GM23338 (cell line): Measurements from ENCODE around the gene IGLL5. TPM values are rescaled to one million over a fixed set of nuclear protein-coding genes. Genes with fewer than 3 reads are reported as not detected.

Source experiments
- ATAC-seq: fragments of 200-7000 bp; cut with Tn5 transposase; 3 replicates; pipeline ENCODE4 v1.9.1; 2020
- DNase-seq: peaks from one replicate; pipeline ENCODE4 v3.0.0-alpha.2; 2015; ENCODE audit warnings: low spot score
- H2AFZ ChIP-seq: fragments of 200-600 bp; sonication (generic); 2 replicates; pipeline ENCODE4 v1.8.0; 2016; ENCODE audit warnings: antibody characterized with exemption, mild to moderate bottlenecking, moderate library complexity
- H3F3A ChIP-seq: fragments of 200-600 bp; sonication (generic); replicated peaks from 2 replicates; pipeline ENCODE4 v1.8.0; 2017; ENCODE audit warnings: antibody characterized with exemption, mixed run types, low read depth
- H3K27ac ChIP-seq: fragments of 200-600 bp; sonication (generic); 2 replicates; pipeline ENCODE4 v1.6.1; 2016; ENCODE audit warnings: low read depth
- H3K27me3 ChIP-seq: fragments of 200-600 bp; sonication (generic); 2 replicates; pipeline ENCODE4 v1.8.0; 2016; ENCODE audit warnings: mild to moderate bottlenecking, mixed run types, moderate library complexity; ENCODE audit not compliant: insufficient read depth
- H3K36me3 ChIP-seq: fragments of 200-600 bp; sonication (generic); 2 replicates; pipeline ENCODE4 v1.8.0; 2016; ENCODE audit warnings: mild to moderate bottlenecking; ENCODE audit not compliant: insufficient read depth
- H3K4me1 ChIP-seq: fragments of 200-600 bp; sonication (generic); 2 replicates; pipeline ENCODE4 v1.8.0; 2016; ENCODE audit warnings: mild to moderate bottlenecking, moderate library complexity; ENCODE audit not compliant: insufficient read depth
- H3K4me2 ChIP-seq: fragments of 200-600 bp; sonication (generic); 2 replicates; pipeline ENCODE4 v1.7.1; 2017; ENCODE audit warnings: mixed run types
- H3K4me3 ChIP-seq: fragments of 200-600 bp; sonication (generic); 2 replicates; pipeline ENCODE4 v1.6.1; 2016; ENCODE audit warnings: mixed run types
- H3K79me2 ChIP-seq: fragments of 200-600 bp; sonication (generic); replicated peaks from 2 replicates; pipeline ENCODE4 v1.8.0; 2017; ENCODE audit warnings: mild to moderate bottlenecking; ENCODE audit not compliant: insufficient read depth
- H3K9me2 ChIP-seq: fragments of 200-600 bp; sonication (generic); 2 replicates; pipeline ENCODE4 v1.8.0; 2017; ENCODE audit not compliant: insufficient read depth
- H4K20me1 ChIP-seq: fragments of 200-600 bp; sonication (generic); replicated peaks from 2 replicates; pipeline ENCODE4 v1.8.0; 2017; ENCODE audit warnings: mild to moderate bottlenecking; ENCODE audit not compliant: insufficient read depth
- H3K27ac Mint-ChIP-seq: 2 replicates; pipeline ENCODE4 v1.8.0; 2020; ENCODE audit warnings: inconsistent platforms, mild to moderate bottlenecking, moderate library complexity, mixed read lengths
- H3K27me3 Mint-ChIP-seq: 3 replicates; pipeline ENCODE4 v1.8.0; 2022; ENCODE audit warnings: low read depth, mild to moderate bottlenecking, moderate library complexity, mixed read lengths, inconsistent platforms; ENCODE audit not compliant: insufficient read depth, poor library complexity
- H3K36me3 Mint-ChIP-seq: 3 replicates; pipeline ENCODE4 v1.8.0; 2021; ENCODE audit warnings: low read depth, mild to moderate bottlenecking, inconsistent platforms, moderate library complexity, mixed read lengths
- H3K4me1 Mint-ChIP-seq: 3 replicates; pipeline ENCODE4 v1.8.0; 2020; ENCODE audit warnings: mild to moderate bottlenecking, inconsistent platforms, mixed read lengths
- H3K4me3 Mint-ChIP-seq: 3 replicates; pipeline ENCODE4 v1.8.0; 2021; ENCODE audit warnings: moderate library complexity, mild to moderate bottlenecking, inconsistent platforms, mixed read lengths
- H3K9me3 Mint-ChIP-seq: 3 replicates; pipeline ENCODE4 v1.8.0; 2020; ENCODE audit warnings: moderate library complexity, mild to moderate bottlenecking, inconsistent platforms, mixed read lengths
- CREB1 ChIP-seq: fragments of 250-450 bp; sonication (Bioruptor Pico); IDR thresholded peaks from 2 replicates; pipeline ENCODE4 v1.5.0; 2020; ENCODE audit warnings: low read depth, mild to moderate bottlenecking, moderate library complexity
- EZH2 ChIP-seq: fragments of 200-600 bp; sonication (generic); IDR thresholded peaks from one replicate; pipeline ENCODE4 v1.8.0; 2017; ENCODE audit warnings: antibody characterized with exemption, mild to moderate bottlenecking, low read depth; ENCODE audit not compliant: unreplicated experiment
- EZH2phosphoT487 ChIP-seq: fragments of 200-600 bp; sonication (generic); IDR thresholded peaks from one replicate; pipeline ENCODE4 v1.8.1; 2018; ENCODE audit warnings: antibody characterized with exemption; ENCODE audit not compliant: unreplicated experiment
- JUNB ChIP-seq: IDR thresholded peaks from one replicate; pipeline ENCODE4 v1.6.1; 2016; ENCODE audit warnings: antibody characterized with exemption; ENCODE audit not compliant: unreplicated experiment
- NANOG ChIP-seq: IDR thresholded peaks from 2 replicates; pipeline ENCODE4 v1.6.1; 2016; ENCODE audit warnings: antibody characterized with exemption, borderline replicate concordance
- POLR2AphosphoS5 ChIP-seq: IDR thresholded peaks from 2 replicates; pipeline ENCODE4 v1.6.1; 2016; ENCODE audit warnings: antibody characterized with exemption, low read depth
- STAT1 ChIP-seq: IDR thresholded peaks from one replicate; pipeline ENCODE4 v1.6.1; 2016; ENCODE audit warnings: antibody characterized with exemption; ENCODE audit not compliant: unreplicated experiment
- ZNF114 ChIP-seq: fragments of 250-450 bp; sonication (Bioruptor Pico); IDR thresholded peaks from 2 replicates; pipeline ENCODE4 v1.5.0; 2020; ENCODE audit warnings: mild to moderate bottlenecking, moderate library complexity
- ZNF331 ChIP-seq: fragments of 250-450 bp; sonication (Bioruptor Pico); IDR thresholded peaks from 2 replicates; pipeline ENCODE4 v1.5.0; 2020; ENCODE audit warnings: low read depth, mild to moderate bottlenecking, moderate library complexity
- ZNF462 ChIP-seq: fragments of 250-450 bp; sonication (Bioruptor Pico); IDR thresholded peaks from 2 replicates; pipeline ENCODE4 v1.5.0; 2020; ENCODE audit warnings: mild to moderate bottlenecking, moderate library complexity
- polyA plus RNA-seq: library from polyadenylated mRNA; unstranded; fragments of >200 nt; fragmentation: Nextera tagmentation; extraction: Ambion mirVana; gene quantifications from 2 replicates; pipeline ENCODE4 v1.2.1, GENCODE V29; 2016
- total RNA-seq: library from RNA; depleted of rRNA; stranded (reverse); fragments of >200 nt; shearing (Covaris generic); gene quantifications from 2 replicates; pipeline ENCODE4 v1.2.3, GENCODE V29; 2014
- TF ChIP-seq, protein P1 (sequence below): IDR thresholded peaks from 2 replicates; pipeline ENCODE4 v1.6.1; 2016; ENCODE audit warnings: antibody characterized with exemption
- TF ChIP-seq, protein P2 (sequence below), 2 experiments: fragments of 200-600 bp in 1 of 2; sonication (generic) in 1 of 2; conservative IDR thresholded peaks; 2 replicates each; pipeline versions ENCODE4 v1.5.1 to v1.6.1; 2016 to 2017; ENCODE audit warnings: antibody characterized with exemption in 2 of 2, low read depth in 2 of 2, mild to moderate bottlenecking in 2 of 2, moderate library complexity in 1 of 2
- TF ChIP-seq, protein P3 (sequence below): IDR thresholded peaks from one replicate; pipeline ENCODE4 v1.6.1; 2018; ENCODE audit warnings: antibody characterized with exemption; ENCODE audit not compliant: unreplicated experiment

Gene IGLL5
- total and polyA plus RNA-seq, 2 experiments from 2014 or later = not detected

GRCh38 chr22:22839570-22840314, 47.9 kb upstream of the IGLL5 start:
- no peak overlapping the region for H3K4me3 Mint-ChIP-seq

More at GRCh38 chr22:22839570-22840314, 47.9 kb upstream of the IGLL5 start:
- H3K4me2 ChIP-seq = no peak overlapping the region
- H3K27me3 ChIP-seq = peaks cover 100% of the 10 kb centered on the region
- Mint-ChIP-seq H3K36me3 (no peaks in the 10 kb centered on the region), H3K4me1 (no peaks in the 10 kb centered on the region), H3K9me3 (no peaks in the 10 kb centered on the region), H3K27ac (no peak overlapping the region), H3K27me3 (peaks cover 25% of the 10 kb centered on the region)
- no peak for TF ChIP-seq ZNF114 (CRISPR knock-in tag)
- TF ChIP-seq CREB1 (CRISPR knock-in tag) = no peak
- TF ChIP-seq, protein P1, sequence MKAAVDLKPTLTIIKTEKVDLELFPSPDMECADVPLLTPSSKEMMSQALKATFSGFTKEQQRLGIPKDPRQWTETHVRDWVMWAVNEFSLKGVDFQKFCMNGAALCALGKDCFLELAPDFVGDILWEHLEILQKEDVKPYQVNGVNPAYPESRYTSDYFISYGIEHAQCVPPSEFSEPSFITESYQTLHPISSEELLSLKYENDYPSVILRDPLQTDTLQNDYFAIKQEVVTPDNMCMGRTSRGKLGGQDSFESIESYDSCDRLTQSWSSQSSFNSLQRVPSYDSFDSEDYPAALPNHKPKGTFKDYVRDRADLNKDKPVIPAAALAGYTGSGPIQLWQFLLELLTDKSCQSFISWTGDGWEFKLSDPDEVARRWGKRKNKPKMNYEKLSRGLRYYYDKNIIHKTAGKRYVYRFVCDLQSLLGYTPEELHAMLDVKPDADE = no peak
- TF ChIP-seq JUNB = no peak
- no peak for TF ChIP-seq EZH2phosphoT487
- TF ChIP-seq NANOG = no peak
- TF ChIP-seq, protein P2, sequence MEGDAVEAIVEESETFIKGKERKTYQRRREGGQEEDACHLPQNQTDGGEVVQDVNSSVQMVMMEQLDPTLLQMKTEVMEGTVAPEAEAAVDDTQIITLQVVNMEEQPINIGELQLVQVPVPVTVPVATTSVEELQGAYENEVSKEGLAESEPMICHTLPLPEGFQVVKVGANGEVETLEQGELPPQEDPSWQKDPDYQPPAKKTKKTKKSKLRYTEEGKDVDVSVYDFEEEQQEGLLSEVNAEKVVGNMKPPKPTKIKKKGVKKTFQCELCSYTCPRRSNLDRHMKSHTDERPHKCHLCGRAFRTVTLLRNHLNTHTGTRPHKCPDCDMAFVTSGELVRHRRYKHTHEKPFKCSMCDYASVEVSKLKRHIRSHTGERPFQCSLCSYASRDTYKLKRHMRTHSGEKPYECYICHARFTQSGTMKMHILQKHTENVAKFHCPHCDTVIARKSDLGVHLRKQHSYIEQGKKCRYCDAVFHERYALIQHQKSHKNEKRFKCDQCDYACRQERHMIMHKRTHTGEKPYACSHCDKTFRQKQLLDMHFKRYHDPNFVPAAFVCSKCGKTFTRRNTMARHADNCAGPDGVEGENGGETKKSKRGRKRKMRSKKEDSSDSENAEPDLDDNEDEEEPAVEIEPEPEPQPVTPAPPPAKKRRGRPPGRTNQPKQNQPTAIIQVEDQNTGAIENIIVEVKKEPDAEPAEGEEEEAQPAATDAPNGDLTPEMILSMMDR (conservative IDR thresholded peaks at IDR 0.05; ENCODE audit: low read depth in 2 of 2) = no peak
- TF ChIP-seq, protein P3, sequence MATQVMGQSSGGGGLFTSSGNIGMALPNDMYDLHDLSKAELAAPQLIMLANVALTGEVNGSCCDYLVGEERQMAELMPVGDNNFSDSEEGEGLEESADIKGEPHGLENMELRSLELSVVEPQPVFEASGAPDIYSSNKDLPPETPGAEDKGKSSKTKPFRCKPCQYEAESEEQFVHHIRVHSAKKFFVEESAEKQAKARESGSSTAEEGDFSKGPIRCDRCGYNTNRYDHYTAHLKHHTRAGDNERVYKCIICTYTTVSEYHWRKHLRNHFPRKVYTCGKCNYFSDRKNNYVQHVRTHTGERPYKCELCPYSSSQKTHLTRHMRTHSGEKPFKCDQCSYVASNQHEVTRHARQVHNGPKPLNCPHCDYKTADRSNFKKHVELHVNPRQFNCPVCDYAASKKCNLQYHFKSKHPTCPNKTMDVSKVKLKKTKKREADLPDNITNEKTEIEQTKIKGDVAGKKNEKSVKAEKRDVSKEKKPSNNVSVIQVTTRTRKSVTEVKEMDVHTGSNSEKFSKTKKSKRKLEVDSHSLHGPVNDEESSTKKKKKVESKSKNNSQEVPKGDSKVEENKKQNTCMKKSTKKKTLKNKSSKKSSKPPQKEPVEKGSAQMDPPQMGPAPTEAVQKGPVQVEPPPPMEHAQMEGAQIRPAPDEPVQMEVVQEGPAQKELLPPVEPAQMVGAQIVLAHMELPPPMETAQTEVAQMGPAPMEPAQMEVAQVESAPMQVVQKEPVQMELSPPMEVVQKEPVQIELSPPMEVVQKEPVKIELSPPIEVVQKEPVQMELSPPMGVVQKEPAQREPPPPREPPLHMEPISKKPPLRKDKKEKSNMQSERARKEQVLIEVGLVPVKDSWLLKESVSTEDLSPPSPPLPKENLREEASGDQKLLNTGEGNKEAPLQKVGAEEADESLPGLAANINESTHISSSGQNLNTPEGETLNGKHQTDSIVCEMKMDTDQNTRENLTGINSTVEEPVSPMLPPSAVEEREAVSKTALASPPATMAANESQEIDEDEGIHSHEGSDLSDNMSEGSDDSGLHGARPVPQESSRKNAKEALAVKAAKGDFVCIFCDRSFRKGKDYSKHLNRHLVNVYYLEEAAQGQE = no peak
- no peak for TF ChIP-seq STAT1
- TF ChIP-seq ZNF462 (CRISPR knock-in tag) = no peak
- TF ChIP-seq EZH2 = no peak
- no peak for TF ChIP-seq ZNF331 (CRISPR knock-in tag)
- TF ChIP-seq POLR2AphosphoS5 = no peak
- DNase-seq = no peak
- no peaks in the 10 kb centered on the region for H3F3A ChIP-seq
- no peak for ATAC-seq
- no peaks in the 10 kb centered on the region for H3K9me2 ChIP-seq
- H3K27ac ChIP-seq = no peak overlapping the region
- H4K20me1 ChIP-seq = no peaks in the 10 kb centered on the region
- no peaks in the 10 kb centered on the region for H3K79me2 ChIP-seq
- no peaks in the 10 kb centered on the region for H3K4me1 ChIP-seq
- no peak overlapping the region for H3K4me3 ChIP-seq
- H3K36me3 ChIP-seq = no peaks in the 10 kb centered on the region
- H2AFZ ChIP-seq = no peak overlapping the region
